T-helper 1 cell treated with Interleukin-12 subunit alpha and Interleukin-12 subunit beta and Interleukin-4 antibody, amounts not matched to agents 30 ng/mL and 1 ng/mL, for 36 hours (primary cell): ENCODE data around the gene N4BP3. TPM values are rescaled to one million over a fixed set of nuclear protein-coding genes. Genes with fewer than 3 reads are reported as not detected.

Source experiments
- total RNA-seq: library from RNA; stranded (reverse); gene quantifications from 2 replicates; pipeline ENCODE4 v1.2.3, GENCODE V29; 2022

Gene N4BP3
- total RNA-seq, 1 donor from 2014 or later, result 2.0 TPM

Other genes starting within 250 kb of the N4BP3 start
- gene PROP1, start 117.3 kb upstream of the N4BP3 start, total RNA-seq, result not detected in 2 replicates
- 20.3 and 24.4 TPM in 2 replicates for gene RMND5B, start 17.5 kb downstream of the N4BP3 start, total RNA-seq
- 139 and 141 TPM in 2 replicates for gene NHP2, start 40.4 kb downstream of the N4BP3 start, total RNA-seq
- not detected in 2 replicates for gene GMCL2, start 73.8 kb downstream of the N4BP3 start, total RNA-seq
- 206 and 210 TPM in 2 replicates for gene HNRNPAB, start 91.0 kb downstream of the N4BP3 start, total RNA-seq
- gene PHYKPL, start 119.3 kb downstream of the N4BP3 start, total RNA-seq, result 180 and 182 TPM in 2 replicates